CD14-positive monocyte (primary cell): ENCODE results near the gene CPNE4. TPM values are rescaled to one million over a fixed set of nuclear protein-coding genes. Genes with fewer than 3 reads are reported as not detected.

ENCODE experiments used
- DNase-seq, 3 donors: peaks; one replicate each; pipeline ENCODE4 v3.0.0-alpha.2; 2011 to 2022
- H2AFZ ChIP-seq: 2 replicates; pipeline ENCODE4 v1.6.0; 2012; ENCODE audit warnings: mild to moderate bottlenecking, low read depth, low read length, inconsistent platforms; ENCODE audit not compliant: insufficient read depth, poor library complexity, severe bottlenecking
- H3K27ac ChIP-seq, 2 donors: 1 replicate in 1 of 2; 2 replicates in 1 of 2; pipeline ENCODE4 v1.5.1; 2012 to 2013; ENCODE audit warnings: low read length in 2 of 2, control low read depth in 1 of 2, inconsistent platforms in 1 of 2, low read depth in 1 of 2, mild to moderate bottlenecking in 1 of 2
- H3K27me3 ChIP-seq, 2 donors: one replicate each; pipeline versions ENCODE4 v1.6.0 to v1.6.1; 2011 to 2013; ENCODE audit warnings: low read length in 2 of 2; ENCODE audit not compliant: control insufficient read depth in 2 of 2, insufficient read depth in 2 of 2
- H3K36me3 ChIP-seq, 2 donors: replicated peaks in 1 of 2; 1 replicate in 1 of 2; 2 replicates in 1 of 2; pipeline versions ENCODE4 v1.5.1 to v1.6.1; 2012 to 2013; ENCODE audit warnings: low read length in 2 of 2, control low read depth in 1 of 2, inconsistent platforms in 1 of 2, mild to moderate bottlenecking in 1 of 2; ENCODE audit not compliant: insufficient read depth in 2 of 2, control insufficient read depth in 1 of 2
- H3K4me1 ChIP-seq, 2 donors: 1 replicate in 1 of 2; 2 replicates in 1 of 2; pipeline versions ENCODE4 v1.5.1 to v1.6.1; 2012 to 2013; ENCODE audit warnings: low read length in 2 of 2, control low read depth in 1 of 2, inconsistent platforms in 1 of 2, mild to moderate bottlenecking in 1 of 2, moderate library complexity in 1 of 2; ENCODE audit not compliant: insufficient read depth in 2 of 2, control insufficient read depth in 1 of 2
- H3K4me2 ChIP-seq: replicated peaks from 2 replicates; pipeline ENCODE3; 2012; ENCODE audit warnings: low read length, moderate library complexity, mild to moderate bottlenecking; ENCODE audit not compliant: poor library complexity, severe bottlenecking; ENCODE audit errors: extremely low read depth
- H3K4me3 ChIP-seq, 3 experiments: fragments of 200-600 bp in 1 of 3; sonication (generic) in 1 of 3; replicated peaks in 1 of 3; 1 replicate in 2 of 3; 2 replicates in 1 of 3; pipeline ENCODE4 v1.5.1; 2011 to 2013; ENCODE audit warnings: low read length in 3 of 3, mild to moderate bottlenecking in 3 of 3, control low read depth in 2 of 3, low read depth in 2 of 3, inconsistent platforms in 1 of 3, moderate library complexity in 1 of 3
- H3K79me2 ChIP-seq: 2 replicates; pipeline ENCODE4 v1.6.0; 2012; ENCODE audit warnings: mild to moderate bottlenecking, control low read depth, inconsistent platforms, low read length, moderate library complexity; ENCODE audit not compliant: insufficient read depth
- H3K9ac ChIP-seq: 2 replicates; pipeline ENCODE4 v1.6.0; 2017; ENCODE audit warnings: low read length, mild to moderate bottlenecking; ENCODE audit not compliant: insufficient read depth, poor library complexity, severe bottlenecking
- H3K9me3 ChIP-seq, 2 donors: replicated peaks in 1 of 2; 1 replicate in 1 of 2; 2 replicates in 1 of 2; pipeline versions ENCODE4 v1.5.1 to v1.6.1; 2012 to 2013; ENCODE audit warnings: low read length in 2 of 2, control low read depth in 1 of 2; ENCODE audit not compliant: control insufficient read depth in 1 of 2, insufficient read depth in 1 of 2
- H4K20me1 ChIP-seq: 2 replicates; pipeline ENCODE4 v1.6.0; 2012; ENCODE audit warnings: mild to moderate bottlenecking, low read length, control low read depth, moderate library complexity; ENCODE audit not compliant: insufficient read depth
- H3K27ac Mint-ChIP-seq, 7 donors: one replicate each; pipeline ENCODE4 v1.8.0; 2020; ENCODE audit warnings: mild to moderate bottlenecking in 7 of 7, mixed read lengths in 7 of 7, moderate library complexity in 6 of 7, inconsistent platforms in 2 of 7
- H3K27me3 Mint-ChIP-seq, 3 donors: one replicate each; pipeline ENCODE4 v1.8.0; 2021 to 2022; ENCODE audit warnings: low read depth in 3 of 3, mild to moderate bottlenecking in 3 of 3, mixed read lengths in 3 of 3, moderate library complexity in 3 of 3, inconsistent platforms in 1 of 3
- H3K36me3 Mint-ChIP-seq, 2 donors: one replicate each; pipeline ENCODE4 v1.8.0; 2020; ENCODE audit warnings: mixed read lengths in 2 of 2, inconsistent platforms in 1 of 2, mild to moderate bottlenecking in 1 of 2
- H3K4me1 Mint-ChIP-seq: one replicate; pipeline ENCODE4 v1.8.0; 2020; ENCODE audit warnings: mild to moderate bottlenecking, mixed read lengths
- H3K4me3 Mint-ChIP-seq, 2 donors: one replicate each; pipeline ENCODE4 v1.8.0; 2020; ENCODE audit warnings: mild to moderate bottlenecking in 2 of 2, mixed read lengths in 2 of 2, moderate library complexity in 1 of 2
- H3K9me3 Mint-ChIP-seq, 7 donors: one replicate each; pipeline ENCODE4 v1.8.0; 2020 to 2022; ENCODE audit warnings: mixed read lengths in 7 of 7, mild to moderate bottlenecking in 6 of 7, moderate library complexity in 6 of 7, inconsistent platforms in 2 of 7
- WGBS: methylation state at CpG from one replicate; pipeline ENCODE4 v1.1.5; 2013; ENCODE audit warnings: missing lambda C conversion rate; ENCODE audit not compliant: insufficient coverage; 5-methylcytosine and 5-hydroxymethylcytosine counted together
- intact Hi-C, 2 donors: fragments of 100-400 bp; cut with micrococcal nuclease; formaldehyde crosslinking; loops; one replicate each; pipeline versions ENCODE4 v1.15.0 to v1.15.1; 2023
- polyA plus RNA-seq, 3 donors: library from polyadenylated mRNA; depleted of rRNA in 1 of 3; unstranded in 2 of 3; stranded (reverse) in 1 of 3; fragments of 300-500 nt in 2 of 3; fragments of >200 nt in 1 of 3; fragmentation: Illumina TruSeq in 2 of 3; gene quantifications; 1 replicate in 2 of 3; 2 replicates in 1 of 3; pipeline ENCODE4 v1.2.3, GENCODE V29; 2012 to 2021
- TF ChIP-seq, protein P1 (sequence below): fragments of 200-600 bp; IDR thresholded peaks from one replicate; pipeline ENCODE4 v1.8.0; 2022; ENCODE audit warnings: antibody characterized with exemption, mild to moderate bottlenecking

Gene CPNE4
- polyA plus RNA-seq, 3 donors: not detected

DNA sequence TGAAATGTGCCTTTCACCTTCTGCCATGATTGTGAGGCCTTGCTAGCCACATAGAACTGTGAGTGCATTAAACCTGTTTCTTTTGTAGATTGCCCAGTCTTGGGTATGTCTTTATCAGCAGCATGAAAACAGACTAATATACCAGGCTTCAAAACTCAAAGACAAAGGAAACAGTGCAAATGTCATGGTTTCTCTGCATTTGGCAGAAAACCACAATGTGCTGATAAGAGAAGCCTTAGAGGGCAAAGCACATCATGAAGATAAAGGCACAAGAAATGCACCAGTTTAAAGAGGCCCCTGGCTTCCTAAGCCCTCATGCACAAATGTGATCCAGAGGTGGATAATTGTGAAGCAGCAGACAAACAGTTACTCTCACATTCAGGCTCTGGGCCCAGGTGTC lies 259.2 kb downstream of the CPNE4 start:
- H2AFZ ChIP-seq: no peak overlapping the region
- DNase-seq: no peak
- no peaks in the 10 kb centered on the region for H3K36me3 Mint-ChIP-seq
- intact Hi-C loops: no loop called here
- H3K27ac Mint-ChIP-seq: no peak overlapping the region
- no peaks in the 10 kb centered on the region for H3K4me1 Mint-ChIP-seq
- no peak overlapping the region for H3K4me2 ChIP-seq
- H3K9ac ChIP-seq: no peak overlapping the region
- H3K9me3 Mint-ChIP-seq: peaks cover 0 to 13% (median 6%) of the 10 kb centered on the region in 7 donors
- H3K4me3 Mint-ChIP-seq: no peak overlapping the region
- H3K4me1 ChIP-seq: no peaks in the 10 kb centered on the region
- H3K27ac ChIP-seq: no peak overlapping the region
- no peaks in the 10 kb centered on the region for H3K27me3 ChIP-seq
- H4K20me1 ChIP-seq: no peaks in the 10 kb centered on the region
- H3K9me3 ChIP-seq: peaks cover 0 to 3% of the 10 kb centered on the region in 2 donors
- TF ChIP-seq, protein P1, sequence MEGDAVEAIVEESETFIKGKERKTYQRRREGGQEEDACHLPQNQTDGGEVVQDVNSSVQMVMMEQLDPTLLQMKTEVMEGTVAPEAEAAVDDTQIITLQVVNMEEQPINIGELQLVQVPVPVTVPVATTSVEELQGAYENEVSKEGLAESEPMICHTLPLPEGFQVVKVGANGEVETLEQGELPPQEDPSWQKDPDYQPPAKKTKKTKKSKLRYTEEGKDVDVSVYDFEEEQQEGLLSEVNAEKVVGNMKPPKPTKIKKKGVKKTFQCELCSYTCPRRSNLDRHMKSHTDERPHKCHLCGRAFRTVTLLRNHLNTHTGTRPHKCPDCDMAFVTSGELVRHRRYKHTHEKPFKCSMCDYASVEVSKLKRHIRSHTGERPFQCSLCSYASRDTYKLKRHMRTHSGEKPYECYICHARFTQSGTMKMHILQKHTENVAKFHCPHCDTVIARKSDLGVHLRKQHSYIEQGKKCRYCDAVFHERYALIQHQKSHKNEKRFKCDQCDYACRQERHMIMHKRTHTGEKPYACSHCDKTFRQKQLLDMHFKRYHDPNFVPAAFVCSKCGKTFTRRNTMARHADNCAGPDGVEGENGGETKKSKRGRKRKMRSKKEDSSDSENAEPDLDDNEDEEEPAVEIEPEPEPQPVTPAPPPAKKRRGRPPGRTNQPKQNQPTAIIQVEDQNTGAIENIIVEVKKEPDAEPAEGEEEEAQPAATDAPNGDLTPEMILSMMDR: no peak
- H3K27me3 Mint-ChIP-seq: peaks cover 1 to 2% (median 1%) of the 10 kb centered on the region in 3 donors
- no peaks in the 10 kb centered on the region for H3K36me3 ChIP-seq
- H3K4me3 ChIP-seq: no peak overlapping the region
- no peaks in the 10 kb centered on the region for H3K79me2 ChIP-seq

DNA sequence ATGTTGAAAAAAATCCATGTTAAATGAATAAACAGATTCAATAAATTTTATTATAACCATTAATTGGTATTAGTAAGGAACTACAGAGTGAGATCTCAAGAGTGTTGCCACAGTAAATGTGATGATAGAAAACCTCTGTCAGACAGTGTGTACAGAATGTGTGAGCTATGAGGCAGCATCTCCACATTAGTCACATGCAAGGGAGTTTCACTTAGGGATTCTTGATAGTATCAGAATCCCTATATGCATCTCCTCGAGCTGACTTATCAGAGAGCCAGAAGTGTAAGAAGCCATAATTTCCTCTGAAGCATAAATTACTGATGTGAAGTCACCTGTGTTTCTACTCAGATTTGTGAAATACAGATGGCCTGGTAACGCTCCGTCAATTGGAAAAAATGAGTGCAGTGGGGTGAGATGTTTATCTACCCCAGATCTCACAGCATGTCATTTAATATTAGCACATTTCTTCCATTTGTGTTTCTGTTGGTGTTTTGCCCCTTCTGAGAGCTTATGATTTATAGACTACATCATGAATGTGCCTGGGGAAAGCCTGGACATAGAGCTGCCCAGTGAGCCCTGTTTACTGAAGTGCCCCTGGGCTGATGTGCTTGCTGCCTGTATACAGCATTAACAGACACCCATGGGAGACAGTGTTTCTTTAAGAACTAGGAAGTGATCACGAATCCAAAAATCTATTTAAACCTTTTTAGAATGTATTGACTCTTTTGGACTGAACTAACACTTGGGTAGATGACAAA lies 262.4 kb downstream of the CPNE4 start:
- peaks cover 1 to 2% (median 1%) of the 10 kb centered on the region in 3 donors for H3K27me3 Mint-ChIP-seq

More for the DNA sequence above, 262.4 kb downstream of the CPNE4 start:
- no peak overlapping the region for H3K4me3 ChIP-seq
- Mint-ChIP-seq H3K4me3 (no peak overlapping the region), H3K27ac (no peak overlapping the region), H3K36me3 (no peaks in the 10 kb centered on the region), H3K4me1 (peaks cover 2% of the 10 kb centered on the region), H3K9me3 (peaks cover 0 to 10% (median 2%) of the 10 kb centered on the region in 7 donors)
- H3K9ac ChIP-seq: no peak overlapping the region
- TF ChIP-seq, protein P1: no peak
- no peak overlapping the region for H2AFZ ChIP-seq
- intact Hi-C loops: no loop called here
- no peaks in the 10 kb centered on the region for H3K27me3 ChIP-seq
- no peak for DNase-seq
- no peaks in the 10 kb centered on the region for H3K9me3 ChIP-seq
- H4K20me1 ChIP-seq: no peaks in the 10 kb centered on the region
- no peak overlapping the region for H3K4me2 ChIP-seq
- H3K4me1 ChIP-seq: no peaks in the 10 kb centered on the region
- no peaks in the 10 kb centered on the region for H3K79me2 ChIP-seq
- H3K27ac ChIP-seq: no peak overlapping the region
- H3K36me3 ChIP-seq: no peaks in the 10 kb centered on the region
- no CpG with 5 or more reads among the region's 4 CpGs for WGBS
